ENCODE measurements around the gene ZNHIT6.

ZNHIT6 gene

DNA sequence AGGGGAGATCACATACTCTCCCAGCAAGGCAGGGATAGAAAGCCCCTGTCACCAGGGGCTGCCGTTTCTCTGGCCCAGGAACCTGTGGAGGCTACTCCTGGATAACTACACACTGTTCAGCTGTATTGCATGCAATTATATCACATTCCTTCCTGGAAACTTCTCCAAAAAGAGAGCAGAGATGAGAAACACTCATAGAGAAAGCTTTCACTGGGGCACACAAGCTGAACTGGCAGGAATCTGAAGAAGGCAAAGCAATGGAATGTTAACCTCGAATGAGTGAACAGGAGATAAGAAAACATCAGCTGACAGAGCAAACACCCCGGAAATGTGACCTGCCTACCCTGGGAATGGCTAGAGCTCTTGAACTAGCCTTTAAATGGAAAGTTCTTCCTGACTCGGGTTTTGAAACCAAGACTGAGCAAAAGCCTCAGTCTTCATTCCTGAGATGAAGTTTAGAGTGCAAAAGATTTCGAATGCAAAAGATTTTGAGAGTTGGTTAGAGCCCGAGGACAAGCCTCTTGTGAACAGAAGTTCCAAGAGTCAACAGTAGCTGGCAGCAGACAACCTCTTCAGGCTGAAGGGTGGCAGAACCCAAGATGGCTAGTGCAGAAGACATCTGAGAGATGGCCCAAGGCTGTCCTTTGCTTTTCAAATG, 95.4 kb downstream of the ZNHIT6 start:
- Histone ChIP-seq H3K9me3 (ENCODE audit: control insufficient read depth, insufficient read depth, low read depth, low read length) (no peaks in the 10 kb centered on the region), H3K36me3 (ENCODE audit: control insufficient read depth in 2 of 2, insufficient read depth in 1 of 2, low read length in 2 of 2) (no peaks in the 10 kb centered on the region), H3K27ac (ENCODE audit: extremely low read depth, low read depth, low read length) (no peak overlapping the region), H3K4me1 (ENCODE audit: control insufficient read depth, insufficient read depth, low read length) (no peaks in the 10 kb centered on the region), H3K4me3 (ENCODE audit: low read depth, low read length) (no peak overlapping the region)
- peak; percentile 57 for TF ChIP-seq ZNF654 (tag by site-specific recombination; IDR thresholded peaks at IDR 0.05; ENCODE audit: low read depth)
- TF ChIP-seq PRDM1 (tag by site-specific recombination; IDR thresholded peaks at IDR 0.05) = peak; percentile 8; the same call in 1 of the 2 replicates
- no peak for TF ChIP-seq KLF10 (tag by site-specific recombination; IDR thresholded peaks at IDR 0.05)
- POLR2A ChIA-PET = interaction anchor here (0.6 to 4.2 kb wide), 5 partner anchors 30 to 118 kb away, joined by 3 to 67 read pairs (median 3); partner anchors contain the start of genes CCN1 and ZNHIT6
- CTCF ChIA-PET = interaction anchor here (0.6 to 3.2 kb wide), 20 partner anchors 9 to 358 kb away, joined by 3 to 22 read pairs (median 4); partner anchors contain the start of gene ZNHIT6

DNA sequence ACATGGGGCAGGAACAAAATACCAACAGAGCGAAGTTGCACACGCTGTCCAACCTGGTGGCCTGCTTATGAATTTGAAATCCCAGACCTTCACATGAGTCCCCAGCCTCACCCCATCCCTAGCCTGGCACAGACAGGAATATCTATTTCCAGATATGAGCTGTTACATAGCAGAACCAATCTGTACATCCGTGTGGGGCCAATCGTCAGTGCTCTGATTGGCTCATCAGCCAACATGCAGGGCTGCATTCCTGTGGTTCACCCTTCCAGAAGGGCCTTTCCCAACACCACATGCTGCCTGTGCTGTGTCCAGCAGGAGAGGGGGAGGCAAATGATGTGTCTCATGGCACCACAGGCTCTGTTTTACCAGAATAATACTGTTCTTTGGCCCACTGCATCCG, 96.4 kb downstream of the ZNHIT6 start:
- TF ChIP-seq ZSCAN30 (tag by site-specific recombination; IDR thresholded peaks at IDR 0.05) (no peak), ZNF776 (tag by site-specific recombination; IDR thresholded peaks at IDR 0.05; ENCODE audit: borderline replicate concordance) (no peak), ZFP3 (tag by site-specific recombination; IDR thresholded peaks at IDR 0.05; ENCODE audit: low read depth) (no peak), TCF7L2 (IDR thresholded peaks at IDR 0.05; ENCODE audit: borderline replicate concordance, low read depth, low read length) (no peak), ZNF416 (tag by site-specific recombination; IDR thresholded peaks at IDR 0.05) (no peak), ZBTB20 (tag by site-specific recombination; IDR thresholded peaks at IDR 0.05) (no peak), KLF8 (tag by site-specific recombination; IDR thresholded peaks at IDR 0.05) (no peak), ZNF658 (tag by site-specific recombination; IDR thresholded peaks at IDR 0.05) (no peak), HIC1 (tag by site-specific recombination; IDR thresholded peaks at IDR 0.05) (no peak), ZNF274 (IDR thresholded peaks at IDR 0.05; ENCODE audit: low read length) (no peak), ZNF274 (tag by site-specific recombination; IDR thresholded peaks at IDR 0.05; ENCODE audit: borderline replicate concordance) (no peak), ZNF48 (tag by site-specific recombination; IDR thresholded peaks at IDR 0.05) (no peak), KLF1 (tag by site-specific recombination; IDR thresholded peaks at IDR 0.05) (no peak), ZEB2 (tag by site-specific recombination; IDR thresholded peaks at IDR 0.05) (no peak), ZNF510 (tag by site-specific recombination; IDR thresholded peaks at IDR 0.05; ENCODE audit: insufficient replicate concordance) (no peak), ZNF223 (tag by site-specific recombination; IDR thresholded peaks at IDR 0.05) (no peak), ZNF138 (tag by site-specific recombination; IDR thresholded peaks at IDR 0.05; ENCODE audit: borderline replicate concordance) (no peak), GLIS2 (tag by site-specific recombination; IDR thresholded peaks at IDR 0.05) (no peak), ZNF341 (tag by site-specific recombination; IDR thresholded peaks at IDR 0.05; ENCODE audit: low read depth) (no peak)
- Histone ChIP-seq H3K4me1 (ENCODE audit: control insufficient read depth, insufficient read depth, low read length) (no peaks in the 10 kb centered on the region), H3K4me3 (ENCODE audit: low read depth, low read length) (no peak overlapping the region), H3K27ac (ENCODE audit: extremely low read depth, low read depth, low read length) (no peak overlapping the region), H3K36me3 (ENCODE audit: control insufficient read depth in 2 of 2, insufficient read depth in 1 of 2, low read length in 2 of 2) (no peaks in the 10 kb centered on the region), H3K9me3 (ENCODE audit: control insufficient read depth, insufficient read depth, low read depth, low read length) (no peaks in the 10 kb centered on the region)
- CTCF ChIA-PET = interaction anchor here (0.6 to 3.2 kb wide), 6 partner anchors 11 to 333 kb away, joined by 3 to 22 read pairs (median 4); no protein-coding TSS in a partner anchor
- POLR2A ChIA-PET = interaction anchor here (1.0 to 4.2 kb wide), 4 partner anchors 29 to 352 kb away, joined by 3 to 67 read pairs (median 5); partner anchors contain the start of genes C1orf52, CCN1 and ZNHIT6
